Measurements from ENCODE around the gene PSMC3IP.

The PSMC3IP gene

GRCh38 chr17:42585353-42585752 is 7.8 kb upstream of the PSMC3IP start:
- peak; percentile 88 to 89 for DNase-seq

DNA sequence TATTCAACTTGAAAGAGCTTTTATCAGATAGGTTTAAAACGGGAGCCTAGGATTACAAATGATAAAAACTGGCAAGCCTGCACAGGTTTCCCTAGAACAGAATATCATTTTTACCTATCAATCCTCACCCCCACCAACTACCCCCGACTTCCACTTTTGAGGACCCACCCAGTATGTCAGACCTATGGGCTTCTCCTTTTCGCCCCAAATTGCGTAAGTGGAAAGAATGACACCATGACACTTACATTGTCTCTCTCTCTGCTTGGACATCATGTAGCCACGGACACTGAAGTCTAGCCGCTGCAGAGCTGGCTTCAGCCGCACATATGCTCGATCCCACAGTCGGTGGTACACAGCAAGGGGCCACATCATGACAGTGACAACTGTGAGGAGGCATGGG is 7.4 kb upstream of the PSMC3IP start:
- DNase-seq, result peak; percentile 85 to 86

DNA sequence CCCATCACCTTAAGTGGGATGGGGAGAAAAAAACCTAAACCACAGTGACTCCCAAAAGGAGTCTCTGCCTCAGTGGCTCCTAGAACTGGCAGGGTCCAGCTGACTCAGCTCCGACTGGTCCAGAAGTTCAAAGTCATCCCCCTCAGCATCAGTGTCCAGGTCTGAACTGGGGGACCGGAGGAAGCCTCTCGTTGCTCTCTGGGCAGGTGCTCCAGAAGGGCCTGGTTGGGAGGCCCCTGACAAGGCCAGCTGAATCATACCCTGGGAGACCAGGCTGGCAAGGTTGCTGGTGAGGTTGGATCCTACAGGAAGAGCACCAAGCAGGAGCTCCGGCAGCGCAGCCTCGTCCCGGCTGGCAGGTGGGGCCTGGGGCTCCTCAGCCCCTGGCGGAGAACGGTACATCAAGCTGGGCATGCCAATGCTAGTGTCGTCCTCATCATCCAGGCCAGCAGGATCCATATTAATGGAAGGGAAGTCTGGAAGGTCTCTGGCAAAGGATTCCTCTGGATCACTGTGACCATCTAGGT is 4.3 kb upstream of the PSMC3IP start:
- no peak for DNase-seq

DNA sequence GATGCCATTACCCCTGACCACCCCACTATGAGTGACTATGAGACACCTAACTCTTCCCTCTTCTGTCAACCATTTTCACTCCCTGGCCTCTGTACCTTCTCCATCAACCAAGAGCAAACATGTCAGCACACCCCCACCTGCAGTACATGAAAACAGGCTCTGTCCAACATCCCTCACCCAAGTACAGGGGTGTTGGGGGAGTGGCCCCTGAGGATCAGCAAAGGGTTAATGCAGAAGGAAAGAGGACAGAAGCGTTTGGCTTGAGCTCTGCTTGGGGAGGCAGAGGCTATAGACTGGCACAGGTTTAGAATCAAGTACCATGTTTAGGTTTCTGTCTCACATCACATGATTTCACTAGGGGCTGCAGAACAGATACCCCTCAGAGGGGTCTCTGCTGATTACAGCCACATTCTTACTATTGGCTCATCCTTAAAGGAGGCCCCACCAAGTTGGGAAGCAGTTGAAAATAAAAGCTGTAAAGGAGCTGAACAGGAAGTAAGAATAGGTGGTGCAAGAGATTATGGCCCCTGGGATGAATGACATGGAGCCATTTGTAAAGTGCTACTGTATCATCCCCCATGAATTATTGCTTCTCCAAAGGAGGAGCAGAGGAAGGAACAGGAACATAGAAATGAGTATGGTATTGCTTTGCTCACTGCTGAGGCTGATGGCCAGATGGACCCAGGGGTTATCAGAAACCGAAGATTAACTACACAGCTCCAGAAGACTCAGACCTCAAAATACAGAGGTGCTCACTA is 2.4 kb upstream of the PSMC3IP start:
- no peak for DNase-seq

- peak; percentile 74 to 79 for DNase-seq
Observed at GRCh38 chr17:42578282-42578869, 847 bp upstream of the PSMC3IP start.

DNA sequence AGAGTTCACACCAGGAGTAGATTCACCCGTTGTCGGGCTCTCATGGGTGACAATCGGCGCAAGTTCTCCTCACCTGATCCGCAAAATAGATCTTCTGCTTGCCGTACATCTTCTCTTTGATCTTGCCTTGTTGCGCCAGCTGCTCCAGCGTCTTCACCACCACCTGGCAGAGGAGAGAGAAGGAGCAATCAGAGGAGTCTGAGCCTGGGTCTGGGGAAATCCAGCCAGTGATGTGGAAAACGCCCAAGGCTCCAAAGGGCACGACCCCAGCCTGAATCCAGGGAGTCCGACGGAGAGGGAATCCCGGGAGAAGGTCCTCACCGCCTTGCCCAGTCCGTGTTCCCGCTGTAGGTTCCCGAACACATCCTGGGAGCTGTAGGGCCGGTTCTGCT is 393 bp downstream of the PSMC3IP start:
- DNase-seq, result no peak

- no peak for DNase-seq
Observed at GRCh38 chr17:42574463-42574862, 3.1 kb downstream of the PSMC3IP start.

- no peak for DNase-seq
Observed at GRCh38 chr17:42573095-42573494, 4.4 kb downstream of the PSMC3IP start.

- no peak for DNase-seq
Observed at GRCh38 chr17:42571435-42572225, 5.9 kb downstream of the PSMC3IP start.

- DNase-seq, result no peak
Observed at GRCh38 chr17:42568341-42569111, 9.0 kb downstream of the PSMC3IP start.

GRCh38 chr17:42566883-42567573 is 10.5 kb downstream of the PSMC3IP start, which contains the start of gene MLX:
TSS of gene MLX (plus strand) at chr17:42567100. CDS start at chr17:42567125, 25 bp downstream.
- DNase-seq, result peak; percentile 96 to 97

DNA sequence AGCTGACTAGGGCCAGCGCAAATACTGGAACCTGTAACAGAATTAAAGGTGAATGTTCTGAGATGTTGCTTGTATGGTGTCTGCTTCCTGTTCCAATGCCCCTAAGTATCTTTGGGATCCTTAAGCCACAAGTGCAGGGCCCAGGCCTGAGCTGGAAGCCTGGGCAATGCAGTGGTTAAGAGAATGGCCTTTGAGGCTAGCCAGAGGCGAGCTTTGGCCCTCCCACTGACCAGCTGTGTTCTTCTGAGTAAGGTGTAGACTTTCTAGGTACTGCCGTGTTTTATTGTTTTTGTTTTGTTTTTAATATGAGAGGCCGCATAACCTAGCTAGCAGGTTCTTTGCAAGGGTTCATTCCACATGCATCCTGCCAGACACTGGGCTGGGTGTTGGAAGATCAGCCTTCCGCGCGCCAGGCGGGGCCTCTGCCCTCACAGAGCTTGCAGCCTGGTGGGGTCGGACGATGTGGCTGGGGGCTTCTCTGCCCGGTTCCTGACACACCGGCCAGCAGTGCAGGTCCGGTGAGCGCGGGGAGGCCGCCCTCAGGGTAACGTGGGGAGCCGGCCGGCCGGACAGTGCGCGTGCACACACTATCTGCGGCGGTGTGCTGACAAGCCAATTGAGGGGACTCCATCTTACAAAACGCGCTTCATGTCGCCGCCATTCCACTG is 11.2 kb downstream of the PSMC3IP start:
- DNase-seq, result no peak

- no peak for DNase-seq
Observed at GRCh38 chr17:42565523-42566214, 11.9 kb downstream of the PSMC3IP start.

- DNase-seq, result no peak
Observed at GRCh38 chr17:42564815-42565522, 12.6 kb downstream of the PSMC3IP start.

- no peak for DNase-seq
Observed at GRCh38 chr17:42563950-42564349, 13.6 kb downstream of the PSMC3IP start.

- no peak for DNase-seq
Observed at GRCh38 chr17:42563543-42563942, 14.0 kb downstream of the PSMC3IP start.

GRCh38 chr17:42563143-42563509 is 14.4 kb downstream of the PSMC3IP start:
- peak in 1 of 2 donors; percentile 19 for DNase-seq

GRCh38 chr17:42562388-42563142 is 15.0 kb downstream of the PSMC3IP start:
- DNase-seq, result peak in 1 of 2 donors; percentile 20

GRCh38 chr17:42561897-42562387 is 15.6 kb downstream of the PSMC3IP start, which contains the start of gene COASY:
TSS of gene COASY (plus strand) at chr17:42562148. CDS start at chr17:42562623, 475 bp downstream.
- peak; percentile 98 for DNase-seq

Measured in inflammatory macrophage (primary cell).